ENCODE data around the gene AP4S1.

The AP4S1 gene

DNA sequence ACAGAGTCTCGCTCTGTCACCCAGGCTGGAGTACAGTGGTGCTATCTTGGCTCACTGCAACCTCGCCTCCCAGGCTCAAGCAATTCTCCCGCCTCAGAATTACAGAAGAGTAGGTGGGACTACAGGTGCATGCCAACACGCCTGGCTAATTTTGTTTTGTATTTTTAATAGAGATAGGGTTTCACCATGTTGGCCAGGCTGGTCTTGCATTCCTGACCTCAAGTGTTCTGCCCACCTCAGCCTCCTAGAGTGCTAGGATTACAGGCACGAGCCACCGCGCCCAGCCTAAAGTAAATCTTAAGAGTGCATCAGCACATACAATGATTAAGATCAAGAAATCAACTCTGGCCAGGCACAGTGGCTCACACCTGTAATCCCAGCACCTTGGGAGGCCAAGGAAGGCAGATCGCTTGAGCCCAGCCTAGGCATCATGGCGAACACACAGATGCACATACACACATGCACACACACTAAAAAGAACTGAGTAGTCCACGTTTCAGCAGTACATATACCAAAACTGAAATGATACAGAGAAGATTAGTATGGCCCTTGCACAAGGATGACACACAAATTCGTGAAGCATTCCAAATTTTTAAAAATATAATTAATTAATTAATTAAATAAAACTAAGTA lies 117.1 kb downstream of the AP4S1 start:
- in situ Hi-C loops (cut with HindIII; ENCODE audit: low pct_ligation_motif_present, low sequenced_read_pairs) = no loop called here
- H3K4me3 ChIP-seq (ENCODE audit: low read depth, low read length) = no peak overlapping the region
- H3K36me3 ChIP-seq (replicated peaks) = peaks cover 38% of the 10 kb centered on the region
- DNase-seq = no peak
- no peak for TF ChIP-seq CTCF (IDR thresholded peaks at IDR 0.05; ENCODE audit: low read depth, low read length, missing control alignments)
- no peaks in the 10 kb centered on the region for H3K27me3 ChIP-seq (replicated peaks)
- H3K27ac ChIP-seq = no peak overlapping the region
